ENCODE data around the gene ADAMTSL2.

The ADAMTSL2 gene

GRCh38 chr9:133580419-133580738 is 45.9 kb downstream of the ADAMTSL2 start:
- no peak for TF ChIP-seq CTCF (IDR thresholded peaks at IDR 0.05; ENCODE audit: low read depth, low read length)
- no peak for DNase-seq (ENCODE audit: low read depth, low spot score)
- no peak overlapping the region for H3K4me3 ChIP-seq (ENCODE audit: low read depth, low read length)
- in situ Hi-C loops (cut with HindIII; ENCODE audit: low sequenced_read_pairs): no loop called here

DNA sequence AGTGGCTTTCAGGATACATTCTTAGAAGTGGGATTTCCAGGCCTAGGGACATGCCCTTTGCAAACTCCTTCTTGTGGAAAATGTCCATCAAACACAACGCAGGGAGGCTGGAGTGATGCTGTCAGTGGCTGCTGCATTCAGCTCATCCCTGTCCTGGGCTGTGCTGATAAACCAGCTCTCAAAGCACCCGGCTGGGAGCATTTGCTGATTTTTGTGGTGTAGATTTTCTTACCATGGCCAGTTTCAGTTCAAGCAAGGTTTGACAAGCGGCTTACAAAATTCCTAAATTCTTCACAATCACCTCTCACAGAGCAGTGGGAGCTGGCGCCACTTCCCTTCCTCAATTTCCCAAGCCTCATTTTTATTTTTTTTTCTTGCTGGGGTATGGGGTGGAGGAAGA is 46.5 kb downstream of the ADAMTSL2 start:
- no peak for TF ChIP-seq CTCF (IDR thresholded peaks at IDR 0.05; ENCODE audit: low read depth, low read length)
- no peak overlapping the region for H3K4me3 ChIP-seq (ENCODE audit: low read depth, low read length)
- in situ Hi-C loops (cut with HindIII; ENCODE audit: low sequenced_read_pairs): no loop called here
- no peak for DNase-seq (ENCODE audit: low read depth, low spot score)

DNA sequence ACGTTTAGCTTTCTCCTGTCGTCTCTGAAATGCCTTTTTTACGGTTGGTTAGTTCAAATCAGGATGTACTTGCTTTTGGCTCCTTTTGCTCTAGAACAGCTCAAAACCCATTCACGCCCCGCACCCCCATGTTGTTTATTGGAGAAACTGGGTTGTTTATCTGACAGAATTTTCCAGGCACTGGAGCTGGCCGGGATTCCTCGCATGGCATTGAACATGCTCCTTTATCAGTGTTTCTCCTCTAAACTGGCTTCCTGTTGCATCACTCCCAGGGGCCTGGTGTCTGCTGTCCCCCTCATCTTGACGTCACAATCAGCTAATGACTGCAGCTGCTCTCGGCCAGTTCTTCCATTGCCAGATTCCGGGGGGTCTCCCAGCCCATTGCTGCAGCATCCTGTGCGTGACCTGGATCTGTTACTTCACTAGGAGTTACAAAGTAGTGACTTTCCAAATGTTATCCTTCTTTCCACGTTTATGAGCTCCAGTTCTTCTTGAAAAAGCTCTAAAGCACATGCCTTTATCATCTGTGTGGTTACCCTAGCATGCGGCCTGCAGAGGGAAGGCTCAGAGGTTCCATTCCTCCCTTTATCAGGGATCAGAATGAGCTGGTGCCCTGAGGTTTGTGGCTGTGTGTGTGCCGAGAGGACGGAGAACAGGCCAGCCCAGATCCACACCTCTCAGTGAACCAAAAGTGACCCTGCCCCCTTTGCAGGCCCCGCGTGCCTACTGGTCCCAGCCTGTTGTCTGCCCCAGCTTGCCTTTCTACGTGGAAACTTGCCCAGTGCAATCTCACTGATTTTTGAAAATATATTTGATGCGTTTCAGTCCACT is 47.2 kb downstream of the ADAMTSL2 start:
- no peak for DNase-seq (ENCODE audit: low read depth, low spot score)
- no peak for TF ChIP-seq CTCF (IDR thresholded peaks at IDR 0.05; ENCODE audit: low read depth, low read length)
- in situ Hi-C loops (cut with HindIII; ENCODE audit: low sequenced_read_pairs): no loop called here
- no peak overlapping the region for H3K4me3 ChIP-seq (ENCODE audit: low read depth, low read length)

GRCh38 chr9:133582501-133583045 is 48.1 kb downstream of the ADAMTSL2 start:
- no peak for DNase-seq (ENCODE audit: low read depth, low spot score)
- H3K4me3 ChIP-seq (ENCODE audit: low read depth, low read length): no peak overlapping the region
- in situ Hi-C loops (cut with HindIII; ENCODE audit: low sequenced_read_pairs): no loop called here
- TF ChIP-seq CTCF (IDR thresholded peaks at IDR 0.05; ENCODE audit: low read depth, low read length): no peak

- H3K4me3 ChIP-seq (ENCODE audit: low read depth, low read length): no peak overlapping the region
- no peak for TF ChIP-seq CTCF (IDR thresholded peaks at IDR 0.05; ENCODE audit: low read depth, low read length)
- in situ Hi-C loops (cut with HindIII; ENCODE audit: low sequenced_read_pairs): no loop called here
- no peak for DNase-seq (ENCODE audit: low read depth, low spot score)
Measured at GRCh38 chr9:133583111-133583510, 48.6 kb downstream of the ADAMTSL2 start.

GRCh38 chr9:133583586-133583985 is 49.1 kb downstream of the ADAMTSL2 start:
- DNase-seq (ENCODE audit: low read depth, low spot score): no peak
- no peak overlapping the region for H3K4me3 ChIP-seq (ENCODE audit: low read depth, low read length)
- in situ Hi-C loops (cut with HindIII; ENCODE audit: low sequenced_read_pairs): no loop called here
- no peak for TF ChIP-seq CTCF (IDR thresholded peaks at IDR 0.05; ENCODE audit: low read depth, low read length)

All from astrocyte of the spinal cord (primary cell).